Tibial nerve (tissue), 3 donors: ENCODE results near the gene OSBPL6.

Source experiments
- CTCF ChIP-seq, 5 experiments: fragments of 200-600 bp in 3 of 5; fragments of 450-650 bp in 2 of 5; sonication (generic) in 3 of 5; IDR thresholded peaks; one replicate each; pipeline ENCODE4 v1.5.1; 2016 to 2019; ENCODE audit warnings: antibody characterized with exemption in 5 of 5, mild to moderate bottlenecking in 3 of 5, moderate library complexity in 2 of 5
- POLR2A ChIP-seq, 2 donors: fragments of 450-650 bp; IDR thresholded peaks; one replicate each; pipeline ENCODE4 v1.6.1; 2017; ENCODE audit warnings: antibody characterized with exemption in 2 of 2, mild to moderate bottlenecking in 2 of 2, moderate library complexity in 2 of 2

- TF ChIP-seq CTCF (IDR thresholded peaks at IDR 0.05) (no peak), POLR2A (IDR thresholded peaks at IDR 0.05) (no peak)
These were observed 87.9 kb downstream of the OSBPL6 start for GRCh38 chr2:178282075-178282815.
